Lung (tissue), 12 donors: ENCODE data around the gene HIPK2. TPM values are rescaled to one million over a fixed set of nuclear protein-coding genes. Genes with fewer than 3 reads are reported as not detected.
"Not testable (repeated sequence)": the region's sequence is repeated elsewhere in the genome, so short reads cannot be mapped to it uniquely, and the experiment has no call there.

ENCODE experiments used
- ATAC-seq: fragments of 200-7000 bp; cut with Tn5 transposase; one replicate; pipeline ENCODE4 v1.9.1; 2020; ENCODE audit warnings: moderate number of reproducible peaks; ENCODE audit not compliant: insufficient read depth, low FRiP score
- DNase-seq, 3 donors: peaks; one replicate each; pipeline ENCODE4 v3.0.0-alpha.2; 2013 to 2017
- H3K27ac ChIP-seq, 2 donors: one replicate each; pipeline ENCODE4 v1.5.1; 2013; ENCODE audit warnings: mild to moderate bottlenecking in 2 of 2, moderate library complexity in 2 of 2, control low read depth in 1 of 2, inconsistent platforms in 1 of 2, low read depth in 1 of 2, low read length in 1 of 2
- H3K27me3 ChIP-seq, 3 donors: one replicate each; pipeline ENCODE4 v1.5.1; 2013; ENCODE audit warnings: low read length in 2 of 3; ENCODE audit not compliant: control insufficient read depth in 3 of 3, insufficient read depth in 3 of 3
- H3K36me3 ChIP-seq, 4 donors: one replicate each; pipeline ENCODE4 v1.5.1; 2013; ENCODE audit warnings: low read length in 4 of 4, mild to moderate bottlenecking in 1 of 4, moderate library complexity in 1 of 4; ENCODE audit not compliant: control insufficient read depth in 4 of 4, insufficient read depth in 4 of 4
- H3K4me1 ChIP-seq, 5 donors: one replicate each; pipeline ENCODE4 v1.5.1; 2013; ENCODE audit warnings: low read length in 5 of 5, mild to moderate bottlenecking in 2 of 5, moderate library complexity in 1 of 5; ENCODE audit not compliant: control insufficient read depth in 5 of 5, insufficient read depth in 5 of 5
- H3K4me3 ChIP-seq: one replicate; pipeline ENCODE4 v1.5.1; 2013; ENCODE audit warnings: mild to moderate bottlenecking, control low read depth, moderate library complexity
- H3K9ac ChIP-seq, 2 donors: one replicate each; pipeline ENCODE4 v1.5.1; 2013; ENCODE audit warnings: low read length in 2 of 2, control low read depth in 1 of 2; ENCODE audit not compliant: insufficient read depth in 1 of 2
- H3K9me3 ChIP-seq, 4 donors: one replicate each; pipeline ENCODE4 v1.5.1; 2013; ENCODE audit warnings: low read length in 3 of 4, mild to moderate bottlenecking in 1 of 4, moderate library complexity in 1 of 4; ENCODE audit not compliant: control insufficient read depth in 4 of 4, insufficient read depth in 3 of 4
- WGBS, 2 donors: extraction: QIAGEN DNeasy Blood & Tissue Kit; methylation state at CpG; one replicate each; pipeline ENCODE4 v1.1.7; 2013; 5-methylcytosine and 5-hydroxymethylcytosine counted together
- polyA plus RNA-seq, 2 donors: library from polyadenylated mRNA; stranded (reverse); fragments of 200-250 nt; gene quantifications; one replicate each; pipeline ENCODE4 v1.2.1, GENCODE V29; 2013
- total RNA-seq, 2 donors: library from RNA; depleted of rRNA in 1 of 2; stranded (reverse); fragments of >200 nt in 1 of 2; gene quantifications; one replicate each; pipeline ENCODE4 v1.2.1, GENCODE V29; 2014 to 2021
- TF ChIP-seq, protein P1 (sequence below): IDR thresholded peaks from 2 replicates; pipeline ENCODE4 v1.5.1; 2012; ENCODE audit warnings: mild to moderate bottlenecking; ENCODE audit errors: control extremely low read depth, extremely low read depth
- donor health status: control.
- donor health status: control.
- donor health status: Bipolar disorder and iron deficiency.
- donor health status: healthy.
- donor health status: DM: yes; HTN: yes; CAD: no.

The HIPK2 gene
- total and polyA plus RNA-seq, 4 donors: 8.7 to 65.1 (median 18.3) TPM

DNA sequence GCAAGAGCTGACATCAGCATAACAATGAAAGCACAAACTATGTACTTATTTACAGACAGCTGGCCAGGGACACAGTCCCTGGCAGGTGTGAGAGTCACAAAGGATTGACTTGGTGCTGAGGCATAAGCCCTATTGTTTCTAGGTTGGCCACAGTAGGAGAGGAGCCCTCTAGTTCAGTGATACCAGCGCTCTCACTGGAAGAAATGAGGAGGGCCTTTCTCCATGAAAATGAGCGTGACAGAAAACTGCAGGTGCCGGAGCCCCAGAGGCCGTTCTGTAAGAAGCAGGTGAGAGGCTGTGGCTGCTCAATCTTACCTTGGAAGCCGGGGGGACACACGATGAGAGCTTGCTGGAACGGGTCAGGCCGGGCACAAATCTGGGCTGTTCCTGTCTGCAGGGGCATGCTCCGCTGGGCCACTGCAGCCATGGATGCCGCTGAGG lies 163.8 kb downstream of the HIPK2 start:
- H3K9me3 ChIP-seq: no peaks in the 10 kb centered on the region
- H3K27ac ChIP-seq: no peak overlapping the region
- peaks cover 0 to under 1% (median 0%) of the 10 kb centered on the region in 5 donors for H3K4me1 ChIP-seq
- no peak for ATAC-seq
- no peak overlapping the region for H3K9ac ChIP-seq
- no peak for DNase-seq
- no peaks in the 10 kb centered on the region for H3K27me3 ChIP-seq
- no peak overlapping the region for H3K4me3 ChIP-seq
- peaks cover 17 to 65% (median 43%) of the 10 kb centered on the region in 4 donors for H3K36me3 ChIP-seq
- WGBS, 2 donors: 91 to 98% methylated on average over 10 of the region's 10 CpGs
- TF ChIP-seq, protein P1, sequence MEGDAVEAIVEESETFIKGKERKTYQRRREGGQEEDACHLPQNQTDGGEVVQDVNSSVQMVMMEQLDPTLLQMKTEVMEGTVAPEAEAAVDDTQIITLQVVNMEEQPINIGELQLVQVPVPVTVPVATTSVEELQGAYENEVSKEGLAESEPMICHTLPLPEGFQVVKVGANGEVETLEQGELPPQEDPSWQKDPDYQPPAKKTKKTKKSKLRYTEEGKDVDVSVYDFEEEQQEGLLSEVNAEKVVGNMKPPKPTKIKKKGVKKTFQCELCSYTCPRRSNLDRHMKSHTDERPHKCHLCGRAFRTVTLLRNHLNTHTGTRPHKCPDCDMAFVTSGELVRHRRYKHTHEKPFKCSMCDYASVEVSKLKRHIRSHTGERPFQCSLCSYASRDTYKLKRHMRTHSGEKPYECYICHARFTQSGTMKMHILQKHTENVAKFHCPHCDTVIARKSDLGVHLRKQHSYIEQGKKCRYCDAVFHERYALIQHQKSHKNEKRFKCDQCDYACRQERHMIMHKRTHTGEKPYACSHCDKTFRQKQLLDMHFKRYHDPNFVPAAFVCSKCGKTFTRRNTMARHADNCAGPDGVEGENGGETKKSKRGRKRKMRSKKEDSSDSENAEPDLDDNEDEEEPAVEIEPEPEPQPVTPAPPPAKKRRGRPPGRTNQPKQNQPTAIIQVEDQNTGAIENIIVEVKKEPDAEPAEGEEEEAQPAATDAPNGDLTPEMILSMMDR: no peak

DNA sequence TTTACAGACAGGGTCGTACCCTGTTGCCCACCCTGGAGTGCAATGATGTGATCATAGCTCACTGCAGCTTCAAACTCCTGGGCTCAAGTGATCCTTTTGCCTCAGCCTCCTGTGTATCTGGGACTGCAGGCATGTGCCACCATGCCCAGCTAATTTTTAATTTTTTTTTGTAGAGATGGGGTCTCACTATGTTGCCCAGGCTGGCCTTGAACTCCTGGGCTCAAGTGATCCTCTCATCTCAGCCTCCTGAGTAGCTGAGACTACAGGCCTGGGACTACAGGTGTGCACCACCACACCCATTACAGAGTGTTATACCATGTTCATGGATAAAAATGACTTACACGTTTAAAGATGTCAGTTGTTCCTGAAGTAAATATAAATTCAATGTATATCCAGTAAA lies 166.2 kb downstream of the HIPK2 start:
- not testable (repeated sequence) for ATAC-seq, DNase-seq, H3K9me3 ChIP-seq, H3K4me3 ChIP-seq, H3K4me1 ChIP-seq, H3K9ac ChIP-seq, H3K27ac ChIP-seq, H3K27me3 ChIP-seq
- H3K36me3 ChIP-seq: peaks cover 13 to 56% (median 31%) of the 10 kb centered on the region in 4 donors
- 92 to 96% methylated on average over 2 of the region's 2 CpGs for WGBS, 2 donors

DNA sequence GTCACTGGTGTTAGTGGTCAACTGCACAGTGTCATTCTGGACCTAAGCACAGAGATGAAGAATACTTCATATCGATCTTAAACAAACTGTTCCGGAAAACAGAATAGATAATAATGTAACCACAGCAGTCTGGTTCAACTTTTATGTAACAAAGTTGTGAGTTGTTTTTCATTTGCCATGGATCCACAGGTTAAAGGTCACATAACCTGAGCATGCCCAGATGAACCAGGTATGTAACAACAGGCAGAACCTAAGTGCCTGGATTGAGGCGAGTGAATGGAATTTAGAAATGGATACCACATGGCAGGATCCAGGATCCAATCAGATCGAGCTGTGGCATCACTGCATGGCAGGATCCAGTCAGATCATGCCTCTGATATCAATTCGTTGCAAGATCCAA lies 167.2 kb downstream of the HIPK2 start:
- no peaks in the 10 kb centered on the region for H3K9me3 ChIP-seq
- no peak overlapping the region for H3K27ac ChIP-seq
- H3K4me3 ChIP-seq: no peak overlapping the region
- DNase-seq (no peak), ATAC-seq (no peak)
- no peaks in the 10 kb centered on the region for H3K27me3 ChIP-seq
- 93 to 94% methylated on average over 5 of the region's 5 CpGs for WGBS, 2 donors
- H3K9ac ChIP-seq: no peak overlapping the region
- H3K36me3 ChIP-seq: peaks cover 7 to 48% (median 25%) of the 10 kb centered on the region in 4 donors
- TF ChIP-seq, protein P1: no peak
- H3K4me1 ChIP-seq: no peaks in the 10 kb centered on the region

DNA sequence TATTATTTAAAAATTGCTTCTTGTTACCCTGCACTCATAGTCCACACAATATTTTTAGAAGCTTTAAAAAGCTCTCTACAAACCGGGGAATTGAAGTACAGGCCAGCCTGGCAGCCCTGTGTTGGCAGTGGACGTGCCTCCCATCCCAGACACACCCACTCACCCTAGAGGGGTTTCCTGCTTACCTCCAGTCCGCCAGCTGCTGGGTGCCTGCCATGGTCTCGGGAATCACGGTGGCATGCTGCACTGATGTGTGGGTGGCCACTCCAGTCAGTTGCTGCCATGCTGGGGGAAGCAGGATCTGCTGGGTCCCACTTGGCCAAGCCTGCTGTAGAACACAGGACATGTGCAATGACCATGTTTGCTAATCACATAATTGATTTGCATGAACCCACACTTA lies 173.9 kb downstream of the HIPK2 start:
- Histone ChIP-seq H3K27ac (no peak overlapping the region), H3K4me1 (no peaks in the 10 kb centered on the region), H3K27me3 (no peaks in the 10 kb centered on the region), H3K4me3 (no peak overlapping the region), H3K9ac (no peak overlapping the region), H3K36me3 (peaks cover 14 to 35% (median 29%) of the 10 kb centered on the region in 4 donors), H3K9me3 (no peaks in the 10 kb centered on the region)
- DNase-seq (no peak), ATAC-seq (no peak)
- TF ChIP-seq, protein P1: no peak
- 66 to 87% methylated on average over 5 of the region's 5 CpGs for WGBS, 2 donors
